GM23248 (cell line): ENCODE results near the gene MDK. TPM values are rescaled to one million over a fixed set of nuclear protein-coding genes. Genes with fewer than 3 reads are reported as not detected.

Experiments used
- DNase-seq: peaks from one replicate; pipeline ENCODE4 v3.0.0-alpha.2; 2015
- H2AFZ ChIP-seq: fragments of 200-600 bp; sonication (generic); 2 replicates; pipeline ENCODE4 v1.6.1; 2016; ENCODE audit warnings: antibody characterized with exemption
- H3F3A ChIP-seq: fragments of 200-600 bp; sonication (generic); 2 replicates; pipeline ENCODE4 v1.6.1; 2016; ENCODE audit warnings: mild to moderate bottlenecking, antibody characterized with exemption, mixed run types; ENCODE audit not compliant: insufficient read depth
- H3K27ac ChIP-seq: fragments of 200-600 bp; sonication (generic); 2 replicates; pipeline ENCODE4 v1.5.1; 2016; ENCODE audit warnings: mild to moderate bottlenecking
- H3K27me3 ChIP-seq: fragments of 200-600 bp; sonication (generic); replicated peaks from 2 replicates; pipeline ENCODE4 v1.6.1; 2016; ENCODE audit warnings: mild to moderate bottlenecking; ENCODE audit not compliant: insufficient read depth
- H3K36me3 ChIP-seq: fragments of 200-600 bp; sonication (generic); 2 replicates; pipeline ENCODE4 v1.6.1; 2016; ENCODE audit warnings: low read depth, mild to moderate bottlenecking
- H3K4me1 ChIP-seq: fragments of 200-600 bp; sonication (generic); 2 replicates; pipeline ENCODE4 v1.6.1; 2016; ENCODE audit warnings: mild to moderate bottlenecking; ENCODE audit not compliant: insufficient read depth
- H3K4me2 ChIP-seq: fragments of 200-600 bp; sonication (generic); one replicate; pipeline ENCODE4 v1.6.1; 2016; ENCODE audit warnings: mild to moderate bottlenecking; ENCODE audit not compliant: unreplicated experiment
- H3K4me3 ChIP-seq: fragments of 200-600 bp; sonication (generic); 2 replicates; pipeline ENCODE4 v1.5.1; 2016; ENCODE audit warnings: mild to moderate bottlenecking
- H3K79me2 ChIP-seq: fragments of 200-600 bp; sonication (generic); 2 replicates; pipeline ENCODE4 v1.6.1; 2016; ENCODE audit warnings: mild to moderate bottlenecking; ENCODE audit not compliant: insufficient read depth
- H3K9ac ChIP-seq: fragments of 200-600 bp; sonication (generic); 2 replicates; pipeline ENCODE4 v1.6.1; 2016; ENCODE audit warnings: mild to moderate bottlenecking
- H3K9me2 ChIP-seq: fragments of 200-600 bp; sonication (generic); 2 replicates; pipeline ENCODE4 v1.6.1; 2016; ENCODE audit warnings: mixed run types, mild to moderate bottlenecking, moderate library complexity; ENCODE audit not compliant: insufficient read depth
- H3K9me3 ChIP-seq: fragments of 200-600 bp; sonication (generic); one replicate; pipeline ENCODE4 v1.6.1; 2017; ENCODE audit warnings: low read depth
- H4K20me1 ChIP-seq: fragments of 200-600 bp; sonication (generic); 2 replicates; pipeline ENCODE4 v1.6.0; 2016; ENCODE audit not compliant: insufficient read depth
- EZH2 ChIP-seq: fragments of 200-600 bp; sonication (generic); IDR thresholded peaks from 2 replicates; pipeline ENCODE4 v1.6.1; 2018; ENCODE audit warnings: antibody characterized with exemption, mild to moderate bottlenecking; ENCODE audit not compliant: insufficient read depth, poor library complexity, severe bottlenecking
- EZH2phosphoT487 ChIP-seq: fragments of 200-600 bp; sonication (generic); IDR thresholded peaks from 2 replicates; pipeline ENCODE4 v1.6.1; 2018; ENCODE audit warnings: antibody characterized with exemption, moderate library complexity, mild to moderate bottlenecking, low read depth; ENCODE audit not compliant: insufficient read depth
- WGBS, 2 experiments: methylation state at CpG; one replicate each; pipeline ENCODE4 v1.1.6; 2015 to 2017; ENCODE audit warnings: low lambda C conversion rate in 2 of 2, low coverage in 1 of 2; ENCODE audit errors: missing lambda C conversion rate in 2 of 2; 5-methylcytosine and 5-hydroxymethylcytosine counted together
- in situ Hi-C: fragments of 300-500 bp; cut with MboI; formaldehyde crosslinking; loops from 2 replicates; pipeline ENCODE4 v1.15.0; 2020
- polyA plus RNA-seq: library from polyadenylated mRNA; unstranded; fragments of >200 nt; fragmentation: Nextera tagmentation; extraction: Ambion mirVana; gene quantifications from 2 replicates; pipeline ENCODE4 v1.2.1, GENCODE V29; 2016
- total RNA-seq: library from RNA; depleted of rRNA; stranded (reverse); fragments of >200 nt; shearing (Covaris generic); gene quantifications from 2 replicates; pipeline ENCODE4 v1.2.3, GENCODE V29; 2014

Gene MDK
- total and polyA plus RNA-seq, 2 experiments from 2014 or later: 10.7 to 31.5 TPM

DNA sequence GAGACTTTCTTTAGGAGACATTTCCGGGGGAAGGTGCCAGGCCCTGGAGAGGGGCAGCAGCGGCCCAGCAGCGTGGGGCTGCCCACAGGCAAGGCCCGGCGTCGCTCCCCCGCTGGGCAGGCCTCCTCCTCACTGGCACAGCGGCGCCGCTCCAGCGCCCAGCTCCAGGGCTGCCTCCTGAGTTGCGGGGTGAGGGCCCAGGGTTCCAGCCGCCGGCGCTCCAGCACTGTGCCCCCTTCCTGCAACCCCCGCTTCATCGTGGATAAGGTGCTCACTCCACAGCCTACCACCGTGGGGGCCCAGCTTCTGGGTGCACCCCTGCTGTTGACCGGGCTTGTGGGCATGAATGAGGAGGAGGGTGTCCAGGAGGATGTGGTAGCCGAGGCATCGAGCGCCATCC is 15.2 kb upstream of the MDK start:
- no peak overlapping the region for H3K4me3 ChIP-seq
- WGBS, 2 experiments: 91 to 97% methylated on average over 15 to 21 of the region's 22 CpGs
- H3K4me2 ChIP-seq: no peak overlapping the region
- no peaks in the 10 kb centered on the region for H3F3A ChIP-seq
- H4K20me1 ChIP-seq: no peaks in the 10 kb centered on the region
- H3K9me2 ChIP-seq: no peaks in the 10 kb centered on the region
- TF ChIP-seq EZH2phosphoT487: no peak
- no peak for TF ChIP-seq EZH2
- H3K79me2 ChIP-seq: peaks cover 30% of the 10 kb centered on the region
- H3K4me1 ChIP-seq: peaks cover 25% of the 10 kb centered on the region
- H3K9ac ChIP-seq: no peak overlapping the region
- no peaks in the 10 kb centered on the region for H3K36me3 ChIP-seq
- H3K9me3 ChIP-seq: no peaks in the 10 kb centered on the region
- H3K27ac ChIP-seq: no peak overlapping the region
- in situ Hi-C loops: no loop called here
- no peak for DNase-seq
- no peak overlapping the region for H2AFZ ChIP-seq
- no peaks in the 10 kb centered on the region for H3K27me3 ChIP-seq

- no peak for DNase-seq
- Histone ChIP-seq H4K20me1 (no peaks in the 10 kb centered on the region), H2AFZ (no peak overlapping the region), H3K4me3 (no peak overlapping the region), H3K79me2 (peaks cover 28% of the 10 kb centered on the region), H3K36me3 (no peaks in the 10 kb centered on the region), H3K9me2 (no peaks in the 10 kb centered on the region), H3K9ac (no peak overlapping the region), H3F3A (no peaks in the 10 kb centered on the region), H3K9me3 (no peaks in the 10 kb centered on the region), H3K27ac (no peak overlapping the region), H3K27me3 (no peaks in the 10 kb centered on the region), H3K4me1 (peaks cover 21% of the 10 kb centered on the region), H3K4me2 (no peak overlapping the region)
- WGBS, 2 experiments: 92% methylated on average over 29 to 31 of the region's 31 CpGs
- in situ Hi-C loops: no loop called here
- TF ChIP-seq EZH2phosphoT487: no peak
Measured at GRCh38 chr11:46366661-46367161, 14.8 kb upstream of the MDK start.

- Histone ChIP-seq H3K27me3 (no peaks in the 10 kb centered on the region), H3K9me3 (no peaks in the 10 kb centered on the region), H2AFZ (no peak overlapping the region), H3K9ac (no peak overlapping the region), H3F3A (no peaks in the 10 kb centered on the region), H3K4me1 (peaks cover 17% of the 10 kb centered on the region), H3K4me2 (no peak overlapping the region), H3K79me2 (peaks cover 21% of the 10 kb centered on the region), H4K20me1 (no peaks in the 10 kb centered on the region), H3K36me3 (no peaks in the 10 kb centered on the region), H3K27ac (no peak overlapping the region), H3K4me3 (no peak overlapping the region), H3K9me2 (no peaks in the 10 kb centered on the region)
- no peak for TF ChIP-seq EZH2phosphoT487
- in situ Hi-C loops: no loop called here
- DNase-seq: peak; percentile 73
- WGBS, 2 experiments: 21 to 25% methylated on average over 13 to 32 of the region's 32 CpGs
Measured at GRCh38 chr11:46367244-46367915, 14.1 kb upstream of the MDK start.

DNA sequence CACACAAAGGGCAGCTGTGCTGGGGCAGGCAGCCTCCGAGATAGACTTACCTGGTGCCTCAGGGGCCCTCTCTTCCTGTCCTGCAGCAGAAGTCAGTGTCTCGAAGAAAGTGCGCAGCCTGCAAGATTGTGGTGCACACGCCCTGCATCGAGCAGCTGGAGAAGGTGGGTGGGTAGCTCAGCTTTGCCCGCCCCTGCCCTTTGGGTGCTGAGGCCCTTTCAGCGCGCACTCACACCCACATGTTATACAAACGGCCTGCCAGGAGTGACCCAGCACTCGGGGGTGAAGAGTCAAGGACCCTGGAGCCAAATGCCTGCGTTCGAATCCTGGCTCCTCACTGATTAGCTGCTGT is 13.6 kb upstream of the MDK start:
- no peak overlapping the region for H3K9ac ChIP-seq
- in situ Hi-C loops: no loop called here
- H3K4me1 ChIP-seq: peaks cover 13% of the 10 kb centered on the region
- H3K4me2 ChIP-seq: no peak overlapping the region
- no peaks in the 10 kb centered on the region for H3F3A ChIP-seq
- H3K9me3 ChIP-seq: no peaks in the 10 kb centered on the region
- H2AFZ ChIP-seq: no peak overlapping the region
- no peaks in the 10 kb centered on the region for H3K36me3 ChIP-seq
- no peak overlapping the region for H3K27ac ChIP-seq
- TF ChIP-seq EZH2phosphoT487 (no peak), EZH2 (no peak)
- no peak for DNase-seq
- 68 to 84% methylated on average over 12 of the region's 12 CpGs for WGBS, 2 experiments
- no peak overlapping the region for H3K4me3 ChIP-seq
- no peaks in the 10 kb centered on the region for H3K9me2 ChIP-seq
- H4K20me1 ChIP-seq: no peaks in the 10 kb centered on the region
- peaks cover 16% of the 10 kb centered on the region for H3K79me2 ChIP-seq
- no peaks in the 10 kb centered on the region for H3K27me3 ChIP-seq
